SK-N-SH treated with all-trans-retinoic acid at 6 μM for 48 hours (cell line): Measurements from ENCODE around the gene DPEP2.
"Not testable (repeated sequence)": the region's sequence is repeated elsewhere in the genome, so short reads cannot be mapped to it uniquely, and the experiment has no call there.

Experiments
- ATAC-seq: fragments of 200-7000 bp; cut with Tn5 transposase; 3 replicates; pipeline ENCODE4 v1.9.1; 2020; ENCODE audit warnings: mild to moderate bottlenecking, moderate library complexity
- ARNTL ChIP-seq: fragments of 450-650 bp; formaldehyde crosslinking; IDR thresholded peaks from 2 replicates; pipeline ENCODE4 v1.5.0; 2020; ENCODE audit warnings: low read depth, mild to moderate bottlenecking, moderate library complexity, borderline replicate concordance
- BACH2 ChIP-seq: fragments of 250-450 bp; sonication (Bioruptor Pico); IDR thresholded peaks from 2 replicates; pipeline ENCODE4 v1.9.0; 2021; ENCODE audit warnings: mild to moderate bottlenecking, borderline replicate concordance
- CREB5 ChIP-seq: fragments of 250-450 bp; sonication (Bioruptor Pico); IDR thresholded peaks from 2 replicates; pipeline ENCODE4 v1.5.1; 2020; ENCODE audit warnings: low read depth, mild to moderate bottlenecking, moderate library complexity
- CSDC2 ChIP-seq: fragments of 250-450 bp; sonication (Bioruptor Pico); IDR thresholded peaks from 2 replicates; pipeline ENCODE4 v1.5.0; 2020; ENCODE audit warnings: mild to moderate bottlenecking, moderate library complexity
- CSRNP3 ChIP-seq: fragments of 250-450 bp; sonication (Bioruptor Pico); IDR thresholded peaks from 2 replicates; pipeline ENCODE4 v1.5.1; 2021; ENCODE audit warnings: mild to moderate bottlenecking, moderate library complexity
- ESRRG ChIP-seq: fragments of 250-450 bp; sonication (Bioruptor Pico); IDR thresholded peaks from 2 replicates; pipeline ENCODE4 v1.6.1; 2021; ENCODE audit warnings: mild to moderate bottlenecking
- GLIS3 ChIP-seq: fragments of 250-450 bp; sonication (Bioruptor Pico); IDR thresholded peaks from 2 replicates; pipeline ENCODE4 v1.5.0; 2020; ENCODE audit warnings: mild to moderate bottlenecking, moderate library complexity
- ISL1 ChIP-seq: fragments of 250-450 bp; sonication (Bioruptor Pico); IDR thresholded peaks from 2 replicates; pipeline ENCODE4 v2.1.2; 2022; ENCODE audit warnings: mild to moderate bottlenecking, moderate library complexity
- PATZ1 ChIP-seq: fragments of 250-450 bp; sonication (Bioruptor Pico); IDR thresholded peaks from 2 replicates; pipeline ENCODE4 v1.8.0; 2020; ENCODE audit warnings: mild to moderate bottlenecking, moderate library complexity, borderline replicate concordance
- POU6F1 ChIP-seq: fragments of 250-450 bp; sonication (Bioruptor Pico); IDR thresholded peaks from 2 replicates; pipeline ENCODE4 v1.8.0; 2021; ENCODE audit warnings: low read depth, mild to moderate bottlenecking, moderate library complexity, borderline replicate concordance
- RARB ChIP-seq: fragments of 250-450 bp; sonication (Bioruptor Pico); IDR thresholded peaks from 2 replicates; pipeline ENCODE4 v1.8.0; 2021; ENCODE audit warnings: mild to moderate bottlenecking, moderate library complexity
- TCF4 ChIP-seq: fragments of 250-450 bp; sonication (Bioruptor Pico); IDR thresholded peaks from 2 replicates; pipeline ENCODE4 v1.8.0; 2021; ENCODE audit warnings: mild to moderate bottlenecking, moderate library complexity, borderline replicate concordance
- TOX ChIP-seq: fragments of 250-450 bp; sonication (Bioruptor Pico); IDR thresholded peaks from 2 replicates; pipeline ENCODE4 v1.8.0; 2021; ENCODE audit warnings: mild to moderate bottlenecking, moderate library complexity, borderline replicate concordance
- ZFP3 ChIP-seq: fragments of 250-450 bp; sonication (Bioruptor Pico); IDR thresholded peaks from 2 replicates; pipeline ENCODE4 v1.5.0; 2020; ENCODE audit warnings: mild to moderate bottlenecking, moderate library complexity
- ZFP30 ChIP-seq: fragments of 450-650 bp; formaldehyde crosslinking; IDR thresholded peaks from 2 replicates; pipeline ENCODE4 v1.5.0; 2022; ENCODE audit warnings: mild to moderate bottlenecking, moderate library complexity
- ZNF565 ChIP-seq: fragments of 450-650 bp; formaldehyde crosslinking; conservative IDR thresholded peaks from 2 replicates; pipeline ENCODE4 v1.5.0; 2020; ENCODE audit warnings: low read depth, mild to moderate bottlenecking, moderate library complexity
- ZNF70 ChIP-seq: fragments of 450-650 bp; formaldehyde crosslinking; IDR thresholded peaks from 2 replicates; pipeline ENCODE4 v1.5.0; 2020; ENCODE audit warnings: mild to moderate bottlenecking, moderate library complexity
- ZNF8 ChIP-seq: fragments of 450-650 bp; formaldehyde crosslinking; IDR thresholded peaks from 2 replicates; pipeline ENCODE4 v1.5.0; 2020; ENCODE audit warnings: mild to moderate bottlenecking, moderate library complexity

Gene DPEP2

GRCh38 chr16:67998779-67999688 lies at the start of gene DPEP2:
Gene DPEP2, minus strand, starts transcription at chr16:67999484. Its CDS starts 6,272 bp downstream, at chr16:67993212.
- not testable (repeated sequence) for ATAC-seq

GRCh38 chr16:68047987-68048386 lies 48.7 kb upstream of the DPEP2 start:
- no peak for TF ChIP-seq POU6F1 (CRISPR knock-in tag)
- TF ChIP-seq CREB5 (CRISPR knock-in tag), result no peak
- no peak for TF ChIP-seq CSDC2
- TF ChIP-seq RARB, result no peak
- no peak for TF ChIP-seq GLIS3 (CRISPR knock-in tag)
- TF ChIP-seq BACH2 (CRISPR knock-in tag), result no peak
- TF ChIP-seq ISL1 (CRISPR knock-in tag), result no peak
- TF ChIP-seq ZNF8 (CRISPR knock-in tag), result no peak
- no peak for TF ChIP-seq ZNF565 (CRISPR knock-in tag)
- no peak for TF ChIP-seq PATZ1 (CRISPR knock-in tag)
- no peak for TF ChIP-seq ESRRG (CRISPR knock-in tag)
- no peak for ATAC-seq

- TF ChIP-seq ZNF565 (CRISPR knock-in tag), result no peak
- no peak; the same call in 1 of the 2 replicates for TF ChIP-seq TCF4 (CRISPR knock-in tag)
- TF ChIP-seq CREB5 (CRISPR knock-in tag), result no peak
- no peak for TF ChIP-seq ZNF70 (CRISPR knock-in tag)
- TF ChIP-seq PATZ1 (CRISPR knock-in tag), result no peak
- TF ChIP-seq ARNTL, result no peak
- no peak for TF ChIP-seq ZNF8 (CRISPR knock-in tag)
- no peak for TF ChIP-seq ZFP30 (CRISPR knock-in tag)
- TF ChIP-seq TOX (CRISPR knock-in tag), result no peak
- no peak for TF ChIP-seq ZFP3 (CRISPR knock-in tag)
- TF ChIP-seq CSDC2, result no peak
- no peak for TF ChIP-seq GLIS3 (CRISPR knock-in tag)
- no peak for TF ChIP-seq ISL1 (CRISPR knock-in tag)
- no peak for TF ChIP-seq BACH2 (CRISPR knock-in tag)
- no peak for TF ChIP-seq ESRRG (CRISPR knock-in tag)
- TF ChIP-seq CSRNP3 (CRISPR knock-in tag), result no peak
- no peak for ATAC-seq
Measured at GRCh38 chr16:68046106-68046505, 46.8 kb upstream of the DPEP2 start.
